DLD1 (cell line): Measurements from ENCODE around the gene MLANA.
"Not testable (repeated sequence)": the region's sequence is repeated elsewhere in the genome, so short reads cannot be mapped to it uniquely, and the experiment has no call there.

Source experiments
- in situ Hi-C: cut with HindIII; loops from 2 replicates; pipeline ENCODE4 v1.10.0; 2017; ENCODE audit warnings: low sequenced_read_pairs

MLANA gene

GRCh38 chr9:5869315-5870019, 21.2 kb upstream of the MLANA start:
- in situ Hi-C loops, result no loop called here

GRCh38 chr9:5870020-5870339, 20.7 kb upstream of the MLANA start:
- in situ Hi-C loops, result no loop called here

- in situ Hi-C loops, result no loop called here
These were observed 20.0 kb upstream of the MLANA start for GRCh38 chr9:5870691-5871090.

GRCh38 chr9:5871785-5872184, 18.9 kb upstream of the MLANA start:
- in situ Hi-C loops, result no loop called here

- in situ Hi-C loops, result no loop called here
These were observed 18.2 kb upstream of the MLANA start for GRCh38 chr9:5872511-5872910.

GRCh38 chr9:5873439-5873838, 17.2 kb upstream of the MLANA start:
- in situ Hi-C loops, result no loop called here

- in situ Hi-C loops, result no loop called here
These were observed 16.6 kb upstream of the MLANA start for GRCh38 chr9:5874048-5874447.

GRCh38 chr9:5876026-5876425, 14.7 kb upstream of the MLANA start:
- in situ Hi-C loops, result no loop called here

GRCh38 chr9:5876711-5877110, 14.0 kb upstream of the MLANA start:
- in situ Hi-C loops, result no loop called here

- in situ Hi-C loops, result no loop called here
These were observed 11.1 kb upstream of the MLANA start for GRCh38 chr9:5879419-5880181.

GRCh38 chr9:5882244-5883012, 8.3 kb upstream of the MLANA start:
- in situ Hi-C loops, result not testable (repeated sequence)

GRCh38 chr9:5884191-5884590, 6.5 kb upstream of the MLANA start:
- in situ Hi-C loops, result no loop called here

GRCh38 chr9:5886114-5886939, 4.4 kb upstream of the MLANA start:
- in situ Hi-C loops, result no loop called here

GRCh38 chr9:5892456-5893133, 1.9 kb downstream of the MLANA start:
- in situ Hi-C loops, result no loop called here

GRCh38 chr9:5893134-5893505, 2.4 kb downstream of the MLANA start:
- in situ Hi-C loops, result no loop called here

GRCh38 chr9:5893591-5894236, 3.0 kb downstream of the MLANA start:
- in situ Hi-C loops, result no loop called here

- in situ Hi-C loops, result no loop called here
These were observed 3.7 kb downstream of the MLANA start for GRCh38 chr9:5894237-5894959.

- in situ Hi-C loops, result no loop called here
These were observed 5.1 kb downstream of the MLANA start for GRCh38 chr9:5895782-5896181.

- in situ Hi-C loops, result no loop called here
These were observed 6.2 kb downstream of the MLANA start for GRCh38 chr9:5896863-5897262.
